Measurements from ENCODE around the gene YIPF2.

The YIPF2 gene

DNA sequence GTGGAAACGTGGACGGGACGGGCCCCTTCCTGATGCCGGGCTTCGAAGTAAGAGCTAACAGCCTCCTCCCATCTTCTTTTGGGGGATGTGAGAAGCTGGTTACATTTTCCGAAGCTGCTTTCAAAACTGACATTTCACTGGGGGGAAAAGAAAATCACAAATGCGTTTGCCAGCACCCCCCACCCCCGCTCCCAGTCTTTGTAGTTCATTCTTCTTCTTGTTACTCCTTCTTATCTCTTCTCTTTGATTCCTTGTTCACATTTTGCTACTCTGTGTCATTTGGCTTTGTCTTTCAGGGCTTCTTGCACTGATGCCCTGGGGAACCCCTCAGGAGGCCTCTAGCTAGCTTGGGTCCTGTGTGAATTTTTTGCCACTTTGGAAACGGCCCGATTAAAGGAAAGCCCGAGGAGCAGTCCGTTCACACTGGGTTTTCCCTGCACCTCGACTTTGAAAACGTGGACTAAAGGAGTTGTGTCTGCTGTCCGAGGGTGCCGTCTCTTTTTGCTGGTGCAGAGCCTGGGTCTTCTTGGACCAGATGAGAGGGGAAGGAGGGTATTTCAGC, 55.8 kb downstream of the YIPF2 start:
- no peak for DNase-seq

Data from NCI-H1930 (cell line).